ENCODE data around the gene IER3. TPM values are rescaled to one million over a fixed set of nuclear protein-coding genes. Genes with fewer than 3 reads are reported as not detected.

IER3 gene
- total and polyA plus RNA-seq, 2 of the 13 experiments (the other 11 are each of a cell fraction or from before 2014, with no cell fraction given): 51.1 to 131 TPM

- peak; percentile 87 for TF ChIP-seq ZNF18 (CRISPR knock-in tag; IDR thresholded peaks at IDR 0.05; ENCODE audit: insufficient replicate concordance)
- TF ChIP-seq ZNF343 (CRISPR knock-in tag; IDR thresholded peaks at IDR 0.05): peak; percentile 41; the same call in 1 of the 2 replicates
- TF ChIP-seq ZNF207 (IDR thresholded peaks at IDR 0.05; ENCODE audit: borderline replicate concordance): no peak
- TF ChIP-seq ZKSCAN1 (IDR thresholded peaks at IDR 0.05; ENCODE audit: low read length): no peak
- no peak for TF ChIP-seq USF2 (IDR thresholded peaks at IDR 0.05; ENCODE audit: low read depth, low read length)
- no peak; the same call in 1 of the 2 replicates for TF ChIP-seq USF2 (CRISPR knock-in tag; IDR thresholded peaks at IDR 0.05; ENCODE audit: borderline replicate concordance)
- TF ChIP-seq SNAPC2 (CRISPR knock-in tag; IDR thresholded peaks at IDR 0.05): no peak; the same call in none of the 2 replicates
- peak; percentile 75 for TF ChIP-seq ZFP1 (CRISPR knock-in tag; IDR thresholded peaks at IDR 0.05)
- peak; percentile 51 for TF ChIP-seq E2F2 (CRISPR knock-in tag; IDR thresholded peaks at IDR 0.05; ENCODE audit: borderline replicate concordance)
- no peak for TF ChIP-seq ZNF530 (CRISPR knock-in tag; IDR thresholded peaks at IDR 0.05; ENCODE audit: low read depth)
- TF ChIP-seq MLLT10 (CRISPR knock-in tag; IDR thresholded peaks at IDR 0.05): no peak
- peak; percentile 99 for TF ChIP-seq CEBPB (IDR thresholded peaks at IDR 0.05; ENCODE audit: borderline replicate concordance, low read depth, low read length)
- peak; percentile 86; the same call in 1 of the 2 replicates for TF ChIP-seq KIAA2018 (CRISPR knock-in tag; IDR thresholded peaks at IDR 0.05; ENCODE audit: borderline replicate concordance)
- TF ChIP-seq FOXO1 (CRISPR knock-in tag; IDR thresholded peaks at IDR 0.05): peak; percentile 65; the same call in 1 of the 2 replicates
- TF ChIP-seq PAX8 (CRISPR knock-in tag; IDR thresholded peaks at IDR 0.05; ENCODE audit: borderline replicate concordance): no peak; the same call in 1 of the 2 replicates
Measured at GRCh38 chr6:30742316-30743098, 1.8 kb downstream of the IER3 start, which contains the start of gene FLOT1 (continued).
